SK-N-SH treated with all-trans-retinoic acid at 6 μM for 48 hours (cell line): ENCODE measurements around the gene THOC2.
"Not testable (repeated sequence)": the region's sequence is repeated elsewhere in the genome, so short reads cannot be mapped to it uniquely, and the experiment has no call there.

ENCODE experiments used
- ATAC-seq: fragments of 200-7000 bp; cut with Tn5 transposase; 3 replicates; pipeline ENCODE4 v1.9.1; 2020; ENCODE audit warnings: mild to moderate bottlenecking, moderate library complexity
- ARNTL ChIP-seq: fragments of 450-650 bp; formaldehyde crosslinking; IDR thresholded peaks from 2 replicates; pipeline ENCODE4 v1.5.0; 2020; ENCODE audit warnings: low read depth, mild to moderate bottlenecking, moderate library complexity, borderline replicate concordance
- BACH2 ChIP-seq: fragments of 250-450 bp; sonication (Bioruptor Pico); IDR thresholded peaks from 2 replicates; pipeline ENCODE4 v1.9.0; 2021; ENCODE audit warnings: mild to moderate bottlenecking, borderline replicate concordance
- CREB5 ChIP-seq: fragments of 250-450 bp; sonication (Bioruptor Pico); IDR thresholded peaks from 2 replicates; pipeline ENCODE4 v1.5.1; 2020; ENCODE audit warnings: low read depth, mild to moderate bottlenecking, moderate library complexity
- CSDC2 ChIP-seq: fragments of 250-450 bp; sonication (Bioruptor Pico); IDR thresholded peaks from 2 replicates; pipeline ENCODE4 v1.5.0; 2020; ENCODE audit warnings: mild to moderate bottlenecking, moderate library complexity
- CSRNP3 ChIP-seq: fragments of 250-450 bp; sonication (Bioruptor Pico); IDR thresholded peaks from 2 replicates; pipeline ENCODE4 v1.5.1; 2021; ENCODE audit warnings: mild to moderate bottlenecking, moderate library complexity
- ESRRG ChIP-seq: fragments of 250-450 bp; sonication (Bioruptor Pico); IDR thresholded peaks from 2 replicates; pipeline ENCODE4 v1.6.1; 2021; ENCODE audit warnings: mild to moderate bottlenecking
- ISL1 ChIP-seq: fragments of 250-450 bp; sonication (Bioruptor Pico); IDR thresholded peaks from 2 replicates; pipeline ENCODE4 v2.1.2; 2022; ENCODE audit warnings: mild to moderate bottlenecking, moderate library complexity
- OSR1 ChIP-seq: fragments of 250-450 bp; sonication (Bioruptor Pico); IDR thresholded peaks from 2 replicates; pipeline ENCODE4 v1.8.0; 2022; ENCODE audit warnings: moderate library complexity, mild to moderate bottlenecking, inconsistent platforms
- PATZ1 ChIP-seq: fragments of 250-450 bp; sonication (Bioruptor Pico); IDR thresholded peaks from 2 replicates; pipeline ENCODE4 v1.8.0; 2020; ENCODE audit warnings: mild to moderate bottlenecking, moderate library complexity, borderline replicate concordance
- POU6F1 ChIP-seq: fragments of 250-450 bp; sonication (Bioruptor Pico); IDR thresholded peaks from 2 replicates; pipeline ENCODE4 v1.8.0; 2021; ENCODE audit warnings: low read depth, mild to moderate bottlenecking, moderate library complexity, borderline replicate concordance
- PPARA ChIP-seq: fragments of 250-450 bp; sonication (Bioruptor Pico); IDR thresholded peaks from 2 replicates; pipeline ENCODE4 v1.5.0; 2020; ENCODE audit warnings: mild to moderate bottlenecking, borderline replicate concordance
- SNAI2 ChIP-seq: fragments of 250-450 bp; sonication (Bioruptor Pico); IDR thresholded peaks from 2 replicates; pipeline ENCODE4 v1.5.0; 2020; ENCODE audit warnings: mild to moderate bottlenecking, moderate library complexity
- TOX ChIP-seq: fragments of 250-450 bp; sonication (Bioruptor Pico); IDR thresholded peaks from 2 replicates; pipeline ENCODE4 v1.8.0; 2021; ENCODE audit warnings: mild to moderate bottlenecking, moderate library complexity, borderline replicate concordance
- TSHZ2 ChIP-seq: fragments of 250-450 bp; sonication (Bioruptor Pico); IDR thresholded peaks from 2 replicates; pipeline ENCODE4 v1.5.0; 2020; ENCODE audit warnings: mild to moderate bottlenecking, moderate library complexity
- ZC3H10 ChIP-seq: fragments of 250-450 bp; sonication (Bioruptor Pico); IDR thresholded peaks from 2 replicates; pipeline ENCODE4 v1.5.1; 2021; ENCODE audit warnings: mild to moderate bottlenecking, moderate library complexity
- ZFP3 ChIP-seq: fragments of 250-450 bp; sonication (Bioruptor Pico); IDR thresholded peaks from 2 replicates; pipeline ENCODE4 v1.5.0; 2020; ENCODE audit warnings: mild to moderate bottlenecking, moderate library complexity
- ZFP30 ChIP-seq: fragments of 450-650 bp; formaldehyde crosslinking; IDR thresholded peaks from 2 replicates; pipeline ENCODE4 v1.5.0; 2022; ENCODE audit warnings: mild to moderate bottlenecking, moderate library complexity
- ZNF565 ChIP-seq: fragments of 450-650 bp; formaldehyde crosslinking; conservative IDR thresholded peaks from 2 replicates; pipeline ENCODE4 v1.5.0; 2020; ENCODE audit warnings: low read depth, mild to moderate bottlenecking, moderate library complexity
- ZNF70 ChIP-seq: fragments of 450-650 bp; formaldehyde crosslinking; IDR thresholded peaks from 2 replicates; pipeline ENCODE4 v1.5.0; 2020; ENCODE audit warnings: mild to moderate bottlenecking, moderate library complexity
- ZNF8 ChIP-seq: fragments of 450-650 bp; formaldehyde crosslinking; IDR thresholded peaks from 2 replicates; pipeline ENCODE4 v1.5.0; 2020; ENCODE audit warnings: mild to moderate bottlenecking, moderate library complexity

Gene THOC2

GRCh38 chrX:123713841-123714240, 19.0 kb downstream of the THOC2 start:
- ATAC-seq = no peak
- TF ChIP-seq OSR1 (CRISPR knock-in tag) = no peak
- no peak for TF ChIP-seq BACH2
- TF ChIP-seq PPARA (CRISPR knock-in tag) = no peak
- TF ChIP-seq CSDC2 (CRISPR knock-in tag) = no peak
- no peak for TF ChIP-seq ESRRG (CRISPR knock-in tag)

GRCh38 chrX:123713434-123713833, 19.4 kb downstream of the THOC2 start:
- no peak for TF ChIP-seq CREB5
- no peak for ATAC-seq

- not testable (repeated sequence) for ATAC-seq
Observed at GRCh38 chrX:123711201-123711600, 21.7 kb downstream of the THOC2 start.

- no peak for ATAC-seq
Observed at GRCh38 chrX:123704781-123705180, 28.1 kb downstream of the THOC2 start.

More at GRCh38 chrX:123704781-123705180, 28.1 kb downstream of the THOC2 start:
- TF ChIP-seq TSHZ2 (CRISPR knock-in tag) (no peak), ZFP30 (no peak), ZNF70 (CRISPR knock-in tag) (no peak), CREB5 (no peak), ZC3H10 (CRISPR knock-in tag) (no peak), ARNTL (CRISPR knock-in tag) (no peak), OSR1 (CRISPR knock-in tag) (no peak), ZFP3 (CRISPR knock-in tag) (no peak), ZNF8 (no peak), CSDC2 (CRISPR knock-in tag) (no peak), POU6F1 (CRISPR knock-in tag) (no peak), ISL1 (CRISPR knock-in tag) (no peak), ZNF565 (CRISPR knock-in tag) (no peak), TOX (CRISPR knock-in tag) (no peak), PATZ1 (CRISPR knock-in tag) (no peak), SNAI2 (no peak), CSRNP3 (CRISPR knock-in tag) (no peak)
